HS-27A (cell line): Measurements from ENCODE around the gene PLA2G7.
"Not testable (repeated sequence)": the region's sequence is repeated elsewhere in the genome, so short reads cannot be mapped to it uniquely, and the experiment has no call there.

Experiments
- DNase-seq: peaks from one replicate; pipeline ENCODE4 v3.0.0-alpha.2; 2012; ENCODE audit warnings: low read depth, missing footprints

PLA2G7 gene

GRCh38 chr6:46734867-46735719 is at the start of gene PLA2G7:
Gene PLA2G7, minus strand, starts transcription at chr6:46735375. Its CDS starts 12,484 bp downstream, at chr6:46722891.
- no peak for DNase-seq

- DNase-seq = no peak
These were observed 49.4 kb upstream of the PLA2G7 start for GRCh38 chr6:46784535-46784934.

GRCh38 chr6:46781478-46782378 is 46.6 kb upstream of the PLA2G7 start:
- DNase-seq = no peak

GRCh38 chr6:46777476-46778346 is 42.5 kb upstream of the PLA2G7 start:
- no peak for DNase-seq

- DNase-seq = no peak
These were observed 41.0 kb upstream of the PLA2G7 start for GRCh38 chr6:46776070-46776712.

GRCh38 chr6:46774736-46775135 is 39.6 kb upstream of the PLA2G7 start:
- DNase-seq = not testable (repeated sequence)

- no peak for DNase-seq
These were observed 38.2 kb upstream of the PLA2G7 start for GRCh38 chr6:46773201-46773855.

GRCh38 chr6:46772762-46773161 is 37.6 kb upstream of the PLA2G7 start:
- DNase-seq = no peak

GRCh38 chr6:46772016-46772415 is 36.8 kb upstream of the PLA2G7 start:
- no peak for DNase-seq

GRCh38 chr6:46764961-46765360 is 29.8 kb upstream of the PLA2G7 start:
- DNase-seq = no peak

- not testable (repeated sequence) for DNase-seq
These were observed 29.1 kb upstream of the PLA2G7 start for GRCh38 chr6:46764280-46764679.

GRCh38 chr6:46763466-46763865 is 28.3 kb upstream of the PLA2G7 start:
- DNase-seq = no peak

GRCh38 chr6:46760925-46761324 is 25.8 kb upstream of the PLA2G7 start:
- no peak for DNase-seq

GRCh38 chr6:46758960-46759753 is 24.0 kb upstream of the PLA2G7 start:
- DNase-seq = no peak

- DNase-seq = no peak
These were observed 22.0 kb upstream of the PLA2G7 start for GRCh38 chr6:46757214-46757596.

- no peak for DNase-seq
These were observed 21.5 kb upstream of the PLA2G7 start for GRCh38 chr6:46756469-46757213.

- no peak for DNase-seq
These were observed 20.7 kb upstream of the PLA2G7 start for GRCh38 chr6:46755865-46756264.

- DNase-seq = no peak
These were observed 16.5 kb upstream of the PLA2G7 start for GRCh38 chr6:46751658-46752057.

GRCh38 chr6:46749731-46750130 is 14.6 kb upstream of the PLA2G7 start:
- DNase-seq = no peak
